H1 (cell line): ENCODE results near the gene UBE2G2. TPM values are rescaled to one million over a fixed set of nuclear protein-coding genes. Genes with fewer than 3 reads are reported as not detected.

Experiments used
- CTCF ChIA-PET: fragments of 300-600 bp; sonication (Branson Sonifier 250); formaldehyde crosslinking; loops from one replicate; lab custom pipeline; 2021; ENCODE audit not compliant: partially characterized antibody; lab: Charles Lee
- POLR2A ChIA-PET: fragments of 300-600 bp; sonication (Branson Sonifier 250); formaldehyde crosslinking; loops from one replicate; lab custom pipeline; 2021; ENCODE audit warnings: inconsistent platforms; ENCODE audit not compliant: partially characterized antibody; lab: Charles Lee
- DNase-seq, 2 experiments: peaks; one replicate each; pipeline versions ENCODE4 v3.0.0 to v3.0.0-alpha.2; 2010 to 2022; ENCODE audit warnings: low spot score in 2 of 2, low read depth in 1 of 2, mixed read lengths in 1 of 2
- FAIRE-seq: peaks from 2 replicates; lab custom pipeline; 2011; peaks lifted over from hg19 to GRCh38; lab: Jason Lieb, UNC
- H2AFZ ChIP-seq: 2 replicates; pipeline ENCODE4 v1.8.1; 2012; ENCODE audit warnings: low read length, inconsistent platforms
- H2AK5ac ChIP-seq: 2 replicates; pipeline ENCODE4 v1.6.1; 2013; ENCODE audit warnings: low read depth, low read length
- H2BK120ac ChIP-seq: replicated peaks from 2 replicates; pipeline ENCODE3; 2013; ENCODE audit warnings: low read depth, low read length, inconsistent platforms
- H2BK12ac ChIP-seq: 2 replicates; pipeline ENCODE4 v1.6.1; 2013; ENCODE audit warnings: low read depth, low read length
- H2BK15ac ChIP-seq: 2 replicates; pipeline ENCODE4 v1.6.1; 2013; ENCODE audit warnings: low read length
- H2BK20ac ChIP-seq: 2 replicates; pipeline ENCODE4 v1.6.1; 2013; ENCODE audit warnings: low read length
- H2BK5ac ChIP-seq: 2 replicates; pipeline ENCODE4 v1.6.1; 2013; ENCODE audit warnings: low read depth, low read length
- H3K14ac ChIP-seq: 2 replicates; pipeline ENCODE4 v1.6.1; 2013; ENCODE audit warnings: inconsistent platforms; ENCODE audit not compliant: insufficient read length
- H3K18ac ChIP-seq: 2 replicates; pipeline ENCODE4 v1.6.1; 2013; ENCODE audit warnings: low read length; ENCODE audit errors: extremely low read depth
- H3K23ac ChIP-seq: 2 replicates; pipeline ENCODE4 v1.6.1; 2013; ENCODE audit warnings: inconsistent platforms; ENCODE audit not compliant: insufficient read length
- H3K23me2 ChIP-seq: 2 replicates; pipeline ENCODE4 v1.6.1; 2013; ENCODE audit warnings: low read depth, low read length
- H3K27ac ChIP-seq: 2 replicates; pipeline ENCODE4 v1.6.1; 2011; ENCODE audit warnings: low read depth, low read length, inconsistent platforms
- H3K27me3 ChIP-seq, 4 experiments: replicated peaks in 1 of 4; 1 replicate in 1 of 4; 2 replicates in 3 of 4; pipeline versions ENCODE4 v1.6.1 to v1.8.1; 2011 to 2013; ENCODE audit warnings: low read length in 3 of 4, mild to moderate bottlenecking in 3 of 4, inconsistent platforms in 2 of 4, mixed read lengths in 2 of 4, moderate library complexity in 1 of 4; ENCODE audit not compliant: control insufficient read depth in 3 of 4, insufficient read depth in 3 of 4; ENCODE audit errors: extremely low read depth in 1 of 4
- H3K36me3 ChIP-seq, 4 experiments: 2 replicates each; pipeline versions ENCODE4 v1.6.1 to v1.8.1; 2011 to 2013; ENCODE audit warnings: mild to moderate bottlenecking in 4 of 4, low read length in 3 of 4, moderate library complexity in 2 of 4, control low read depth in 1 of 4, inconsistent platforms in 1 of 4; ENCODE audit not compliant: insufficient read depth in 4 of 4, control insufficient read depth in 2 of 4
- H3K4ac ChIP-seq: replicated peaks from 2 replicates; pipeline ENCODE3; 2013; ENCODE audit warnings: low read length, low read depth, mixed read lengths, inconsistent platforms; ENCODE audit not compliant: insufficient read length
- H3K4me1 ChIP-seq, 4 experiments: replicated peaks in 1 of 4; 1 replicate in 1 of 4; 2 replicates in 3 of 4; pipeline versions ENCODE4 v1.6.1 to v1.8.1; 2011 to 2013; ENCODE audit warnings: low read length in 3 of 4, inconsistent platforms in 2 of 4, mixed read lengths in 1 of 4; ENCODE audit not compliant: insufficient read depth in 4 of 4, control insufficient read depth in 3 of 4
- H3K4me2 ChIP-seq, 2 experiments: 2 replicates each; pipeline versions ENCODE4 v1.6.1 to v1.8.1; 2011 to 2013; ENCODE audit warnings: low read depth in 2 of 2, low read length in 2 of 2, control low read depth in 1 of 2, inconsistent platforms in 1 of 2, mild to moderate bottlenecking in 1 of 2; ENCODE audit not compliant: insufficient read depth in 1 of 2
- H3K4me3 ChIP-seq, 4 experiments: fragments of 200-600, 300-600 bp in 1 of 4; sonication (generic), shearing (Covaris generic), sonication (Bioruptor Twin) in 1 of 4; 2 replicates each; pipeline versions ENCODE4 v1.5.1 to v1.8.1; 2011 to 2016; ENCODE audit warnings: low read length in 4 of 4, low read depth in 3 of 4, control low read depth in 2 of 4, inconsistent platforms in 2 of 4, mild to moderate bottlenecking in 2 of 4, mixed read lengths in 1 of 4, moderate library complexity in 1 of 4; ENCODE audit not compliant: insufficient read depth in 2 of 4; ENCODE audit errors: extremely low read depth in 1 of 4
- H3K56ac ChIP-seq: replicated peaks from 2 replicates; pipeline ENCODE3; 2013; ENCODE audit warnings: low read depth, mild to moderate bottlenecking, mixed read lengths, low read length, inconsistent platforms; ENCODE audit not compliant: insufficient read length
- H3K79me1 ChIP-seq: 2 replicates; pipeline ENCODE4 v1.6.1; 2013; ENCODE audit warnings: low read depth, low read length, control low read depth
- H3K79me2 ChIP-seq, 2 experiments: 2 replicates each; pipeline versions ENCODE4 v1.6.1 to v1.8.1; 2012 to 2013; ENCODE audit warnings: low read length in 2 of 2, mild to moderate bottlenecking in 2 of 2, inconsistent platforms in 1 of 2; ENCODE audit not compliant: insufficient read depth in 2 of 2, control insufficient read depth in 1 of 2
- H3K9ac ChIP-seq, 4 experiments: replicated peaks in 1 of 4; 1 replicate in 1 of 4; 2 replicates in 3 of 4; pipeline versions ENCODE4 v1.6.1 to v1.8.1; 2011 to 2013; ENCODE audit warnings: low read depth in 3 of 4, low read length in 3 of 4, control low read depth in 2 of 4, mild to moderate bottlenecking in 2 of 4, moderate library complexity in 2 of 4, inconsistent platforms in 1 of 4; ENCODE audit errors: extremely low read depth in 1 of 4
- H3K9me3 ChIP-seq, 2 experiments: 2 replicates each; pipeline versions ENCODE4 v1.6.1 to v1.8.1; 2012 to 2013; ENCODE audit warnings: mild to moderate bottlenecking in 2 of 2, moderate library complexity in 2 of 2, control low read depth in 1 of 2, inconsistent platforms in 1 of 2, low read depth in 1 of 2, low read length in 1 of 2, mixed read lengths in 1 of 2; ENCODE audit not compliant: insufficient read depth in 2 of 2
- H4K20me1 ChIP-seq, 2 experiments: replicated peaks in 1 of 2; 2 replicates each; pipeline versions ENCODE3 to v1.8.1; 2011 to 2013; ENCODE audit warnings: inconsistent platforms in 2 of 2, low read length in 2 of 2, mild to moderate bottlenecking in 1 of 2; ENCODE audit not compliant: insufficient read depth in 2 of 2, control insufficient read depth in 1 of 2
- H4K5ac ChIP-seq: 2 replicates; pipeline ENCODE4 v1.6.1; 2013; ENCODE audit warnings: low read length, low read depth, mixed read lengths, inconsistent platforms; ENCODE audit not compliant: insufficient read length
- H4K8ac ChIP-seq: 2 replicates; pipeline ENCODE4 v1.8.0; 2013; ENCODE audit warnings: mild to moderate bottlenecking, moderate library complexity, low read length, inconsistent platforms; ENCODE audit not compliant: insufficient read depth; ENCODE audit errors: extremely low read depth
- H4K91ac ChIP-seq: replicated peaks from 2 replicates; pipeline ENCODE3; 2013; ENCODE audit warnings: low read length, mixed read lengths, inconsistent platforms; ENCODE audit not compliant: insufficient read length
- ASH2L ChIP-seq: fragments of 200-600, 300-600 bp; sonication (generic); IDR thresholded peaks from one replicate; pipeline ENCODE4 v1.7.1; 2017; ENCODE audit warnings: low read length
- ATF2 ChIP-seq: IDR thresholded peaks from 2 replicates; pipeline ENCODE4 v1.6.1; 2012; ENCODE audit warnings: low read length, inconsistent platforms
- BACH1 ChIP-seq: IDR thresholded peaks from 2 replicates; pipeline ENCODE4 v1.6.1; 2012; ENCODE audit warnings: low read length, improper control_type of control experiment
- BRCA1 ChIP-seq: IDR thresholded peaks from 2 replicates; pipeline ENCODE4 v1.6.1; 2012; ENCODE audit warnings: low read depth, low read length, improper control_type of control experiment
- CEBPB ChIP-seq: IDR thresholded peaks from 2 replicates; pipeline ENCODE4 v1.6.1; 2012; ENCODE audit warnings: low read depth, low read length
- CREB1 ChIP-seq: IDR thresholded peaks from 2 replicates; pipeline ENCODE4 v1.6.1; 2012; ENCODE audit warnings: inconsistent platforms
- RAD21 ChIP-seq, 2 experiments: IDR thresholded peaks in 1 of 2; conservative IDR thresholded peaks in 1 of 2; 2 replicates each; pipeline ENCODE4 v1.6.1; 2011; ENCODE audit warnings: low read depth in 2 of 2, low read length in 2 of 2, improper control_type of control experiment in 1 of 2, inconsistent platforms in 1 of 2, mild to moderate bottlenecking in 1 of 2, moderate library complexity in 1 of 2
- RNF2 ChIP-seq: fragments of 200-900, 300-1000 bp; sonication (generic); IDR thresholded peaks from 2 replicates; pipeline ENCODE4 v1.7.1; 2016; ENCODE audit warnings: borderline replicate concordance, low read depth, mild to moderate bottlenecking, antibody characterized with exemption, low read length; ENCODE audit not compliant: poor library complexity, severe bottlenecking; ENCODE audit errors: missing control alignments
- SAP30 ChIP-seq: fragments of 300-600 bp; sonication (generic); IDR thresholded peaks from 2 replicates; pipeline ENCODE4 v1.7.1; 2012; ENCODE audit warnings: low read length, moderate library complexity, mild to moderate bottlenecking, inconsistent platforms; ENCODE audit not compliant: insufficient read depth, insufficient replicate concordance
- SIRT6 ChIP-seq: IDR thresholded peaks from one replicate; pipeline ENCODE4 v1.7.1; 2012; ENCODE audit warnings: low read length, inconsistent platforms
- USF2 ChIP-seq: IDR thresholded peaks from 2 replicates; pipeline ENCODE4 v1.6.1; 2011; ENCODE audit warnings: low read length, improper control_type of control experiment
- WGBS, 2 experiments: shearing (Covaris generic) in 1 of 2; methylation state at CpG; one replicate each; pipeline versions ENCODE4 v1.1.6 to v1.1.7; 2013 to 2015; ENCODE audit warnings: low lambda C conversion rate in 2 of 2, mixed read lengths in 2 of 2, inconsistent platforms in 1 of 2, low coverage in 1 of 2, missing lambda C conversion rate in 1 of 2; ENCODE audit not compliant: insufficient replicate concordance in 2 of 2, insufficient coverage in 1 of 2, insufficient read length in 1 of 2; ENCODE audit errors: extremely low coverage in 1 of 2, missing lambda C conversion rate in 1 of 2; 5-methylcytosine and 5-hydroxymethylcytosine counted together
- polyA plus RNA-seq, 7 experiments: library from polyadenylated mRNA; depleted of rRNA in 3 of 7; stranded (reverse) in 5 of 7; unstranded in 2 of 7; fragments of >200 nt in 5 of 7; fragments of 200-250 nt in 2 of 7; gene quantifications; 1 replicate in 5 of 7; 2 replicates in 1 of 7; 4 replicates in 1 of 7; pipeline versions ENCODE4 v1.2.1 to v1.2.3, GENCODE V29; 2011 to 2013; ENCODE audit warnings: missing spikeins in 2 of 7, mixed read lengths in 2 of 7
- total RNA-seq: library from RNA; stranded (reverse); fragmentation: NEBNext Ultra II Directional; extraction: Animal tissue kit (Norgen Biotek cat#: 25700); gene quantifications from 2 replicates; pipeline ENCODE4 v1.2.1, GENCODE V29; 2021

Gene UBE2G2
- total and polyA plus RNA-seq, 2 of the 8 experiments (the other 6 are each of a cell fraction or from before 2014, with no cell fraction given) = 96.3 to 101 TPM

GRCh38 chr21:44732956-44733355, 68.7 kb downstream of the UBE2G2 start:
- H3K4me1 ChIP-seq = no peaks in the 10 kb centered on the region
- TF ChIP-seq SIRT6 = no peak
- no peak for TF ChIP-seq USF2
- no peak for TF ChIP-seq ATF2
- no peak for TF ChIP-seq BACH1
- TF ChIP-seq RAD21 (IDR thresholded peaks at IDR 0.05 in 1 of 2, conservative IDR thresholded peaks at IDR 0.05 in 1 of 2; ENCODE audit: low read depth in 2 of 2, low read length in 2 of 2) = no peak
- no peak for TF ChIP-seq CREB1
- no peak for TF ChIP-seq RNF2
- no peak for TF ChIP-seq SAP30
- no peak for TF ChIP-seq BRCA1
- TF ChIP-seq CEBPB = no peak
- TF ChIP-seq ASH2L = no peak

More at GRCh38 chr21:44732956-44733355, 68.7 kb downstream of the UBE2G2 start:
- Histone ChIP-seq H2BK12ac (no peak overlapping the region), H3K79me2 (no peaks in the 10 kb centered on the region), H3K18ac (no peak overlapping the region), H2AK5ac (no peak overlapping the region), H3K9ac (no peak overlapping the region), H3K23me2 (no peaks in the 10 kb centered on the region), H2BK120ac (no peak overlapping the region), H4K20me1 (no peaks in the 10 kb centered on the region), H4K8ac (no peak overlapping the region; the same call in 1 of the 2 replicates), H3K23ac (no peak overlapping the region), H3K14ac (no peak overlapping the region), H4K5ac (no peak overlapping the region), H3K4ac (no peak overlapping the region), H2AFZ (no peak overlapping the region), H3K4me2 (no peak overlapping the region), H3K9me3 (peaks cover 21 to 36% of the 10 kb centered on the region in 2 experiments), H3K4me3 (no peak overlapping the region), H3K56ac (no peak overlapping the region), H3K27ac (no peak overlapping the region), H4K91ac (peak overlapping the region; percentile 37), H3K79me1 (no peaks in the 10 kb centered on the region), H2BK5ac (no peak overlapping the region), H3K27me3 (no peaks in the 10 kb centered on the region), H2BK20ac (no peak overlapping the region), H3K36me3 (no peaks in the 10 kb centered on the region), H2BK15ac (no peak overlapping the region)
- 92% methylated on average over 11 of the region's 11 CpGs; no CpG with 5 or more reads in 1 of the 2 experiments for WGBS, 2 experiments
- CTCF ChIA-PET = interaction anchor here (0.9 to 1.4 kb wide), 4 partner anchors 8 to 116 kb away, joined by 3 to 4 read pairs (median 4); no protein-coding TSS in a partner anchor
- POLR2A ChIA-PET = interaction anchor here (1.4 kb wide), 1 partner anchor 20 kb away, joined by 3 read pairs; no protein-coding TSS in a partner anchor
- no peak for FAIRE-seq
- peak in 1 of 2 experiments; percentile 39 for DNase-seq
